Neural cell (in vitro differentiated cells): ENCODE measurements around the gene SPRYD3.

Experiments
- EP300 ChIP-seq: fragments of 450-650 bp; conservative IDR thresholded peaks from 2 replicates; pipeline ENCODE4 v1.6.1; 2014; ENCODE audit warnings: antibody characterized with exemption, mild to moderate bottlenecking, moderate library complexity; ENCODE audit not compliant: poor library complexity, severe bottlenecking
- EZH2 ChIP-seq: fragments of 200-600, 300-800 bp; shearing (Covaris generic), sonication (generic); IDR thresholded peaks from 2 replicates; pipeline ENCODE4 v1.6.1; 2014; ENCODE audit warnings: antibody characterized with exemption, low read length, borderline replicate concordance, mild to moderate bottlenecking; ENCODE audit not compliant: insufficient read depth, poor library complexity, severe bottlenecking
- MXI1 ChIP-seq: fragments of 450-650 bp; conservative IDR thresholded peaks from 2 replicates; pipeline ENCODE4 v1.6.1; 2014; ENCODE audit warnings: antibody characterized with exemption, mild to moderate bottlenecking; ENCODE audit not compliant: poor library complexity, severe bottlenecking
- POLR2AphosphoS5 ChIP-seq: IDR thresholded peaks from 2 replicates; pipeline ENCODE4 v1.6.1; 2012
- RAD21 ChIP-seq: fragments of 450-650 bp; conservative IDR thresholded peaks from 2 replicates; pipeline ENCODE4 v1.6.1; 2014; ENCODE audit warnings: antibody characterized with exemption, mild to moderate bottlenecking, moderate library complexity
- SMC3 ChIP-seq: fragments of 450-650 bp; conservative IDR thresholded peaks from 2 replicates; pipeline ENCODE4 v1.6.1; 2014; ENCODE audit warnings: antibody characterized with exemption, mild to moderate bottlenecking, moderate library complexity; ENCODE audit not compliant: poor library complexity
- TAF1 ChIP-seq: IDR thresholded peaks from 2 replicates; pipeline ENCODE4 v1.6.1; 2012; ENCODE audit warnings: low read depth
- TF ChIP-seq, protein P1 (sequence below): fragments of 450-650 bp; IDR thresholded peaks from 2 replicates; pipeline ENCODE4 v1.5.1; 2014; ENCODE audit warnings: antibody characterized with exemption, mild to moderate bottlenecking, moderate library complexity; ENCODE audit not compliant: poor library complexity, severe bottlenecking
- TF ChIP-seq, protein P2 (sequence below): IDR thresholded peaks from 2 replicates; pipeline ENCODE4 v1.6.1; 2012; ENCODE audit warnings: borderline replicate concordance

DNA sequence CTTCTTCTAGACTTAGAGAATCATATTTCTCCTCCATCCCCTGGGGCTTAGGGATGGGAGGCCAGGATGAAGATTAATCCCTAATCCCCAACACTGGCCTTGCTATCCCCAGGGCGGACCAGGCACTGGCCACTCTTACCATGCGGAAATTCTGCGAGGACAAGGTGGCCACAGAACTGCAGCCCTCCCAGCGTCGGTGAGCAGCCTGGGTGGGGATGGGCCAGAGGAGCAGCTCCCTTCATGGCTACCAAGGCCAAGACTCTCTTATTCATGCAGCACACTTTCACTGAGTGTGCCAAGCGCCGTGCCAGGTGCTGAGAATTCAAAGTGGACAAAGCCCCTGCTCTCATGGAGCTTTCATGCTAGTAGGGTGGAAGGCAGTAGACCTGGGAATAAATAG, 22.3 kb downstream of the SPRYD3 start:
- no peak for TF ChIP-seq POLR2AphosphoS5
- no peak for TF ChIP-seq EZH2
- TF ChIP-seq, protein P1, sequence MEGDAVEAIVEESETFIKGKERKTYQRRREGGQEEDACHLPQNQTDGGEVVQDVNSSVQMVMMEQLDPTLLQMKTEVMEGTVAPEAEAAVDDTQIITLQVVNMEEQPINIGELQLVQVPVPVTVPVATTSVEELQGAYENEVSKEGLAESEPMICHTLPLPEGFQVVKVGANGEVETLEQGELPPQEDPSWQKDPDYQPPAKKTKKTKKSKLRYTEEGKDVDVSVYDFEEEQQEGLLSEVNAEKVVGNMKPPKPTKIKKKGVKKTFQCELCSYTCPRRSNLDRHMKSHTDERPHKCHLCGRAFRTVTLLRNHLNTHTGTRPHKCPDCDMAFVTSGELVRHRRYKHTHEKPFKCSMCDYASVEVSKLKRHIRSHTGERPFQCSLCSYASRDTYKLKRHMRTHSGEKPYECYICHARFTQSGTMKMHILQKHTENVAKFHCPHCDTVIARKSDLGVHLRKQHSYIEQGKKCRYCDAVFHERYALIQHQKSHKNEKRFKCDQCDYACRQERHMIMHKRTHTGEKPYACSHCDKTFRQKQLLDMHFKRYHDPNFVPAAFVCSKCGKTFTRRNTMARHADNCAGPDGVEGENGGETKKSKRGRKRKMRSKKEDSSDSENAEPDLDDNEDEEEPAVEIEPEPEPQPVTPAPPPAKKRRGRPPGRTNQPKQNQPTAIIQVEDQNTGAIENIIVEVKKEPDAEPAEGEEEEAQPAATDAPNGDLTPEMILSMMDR: no peak
- TF ChIP-seq EP300: no peak
- TF ChIP-seq, protein P2, sequence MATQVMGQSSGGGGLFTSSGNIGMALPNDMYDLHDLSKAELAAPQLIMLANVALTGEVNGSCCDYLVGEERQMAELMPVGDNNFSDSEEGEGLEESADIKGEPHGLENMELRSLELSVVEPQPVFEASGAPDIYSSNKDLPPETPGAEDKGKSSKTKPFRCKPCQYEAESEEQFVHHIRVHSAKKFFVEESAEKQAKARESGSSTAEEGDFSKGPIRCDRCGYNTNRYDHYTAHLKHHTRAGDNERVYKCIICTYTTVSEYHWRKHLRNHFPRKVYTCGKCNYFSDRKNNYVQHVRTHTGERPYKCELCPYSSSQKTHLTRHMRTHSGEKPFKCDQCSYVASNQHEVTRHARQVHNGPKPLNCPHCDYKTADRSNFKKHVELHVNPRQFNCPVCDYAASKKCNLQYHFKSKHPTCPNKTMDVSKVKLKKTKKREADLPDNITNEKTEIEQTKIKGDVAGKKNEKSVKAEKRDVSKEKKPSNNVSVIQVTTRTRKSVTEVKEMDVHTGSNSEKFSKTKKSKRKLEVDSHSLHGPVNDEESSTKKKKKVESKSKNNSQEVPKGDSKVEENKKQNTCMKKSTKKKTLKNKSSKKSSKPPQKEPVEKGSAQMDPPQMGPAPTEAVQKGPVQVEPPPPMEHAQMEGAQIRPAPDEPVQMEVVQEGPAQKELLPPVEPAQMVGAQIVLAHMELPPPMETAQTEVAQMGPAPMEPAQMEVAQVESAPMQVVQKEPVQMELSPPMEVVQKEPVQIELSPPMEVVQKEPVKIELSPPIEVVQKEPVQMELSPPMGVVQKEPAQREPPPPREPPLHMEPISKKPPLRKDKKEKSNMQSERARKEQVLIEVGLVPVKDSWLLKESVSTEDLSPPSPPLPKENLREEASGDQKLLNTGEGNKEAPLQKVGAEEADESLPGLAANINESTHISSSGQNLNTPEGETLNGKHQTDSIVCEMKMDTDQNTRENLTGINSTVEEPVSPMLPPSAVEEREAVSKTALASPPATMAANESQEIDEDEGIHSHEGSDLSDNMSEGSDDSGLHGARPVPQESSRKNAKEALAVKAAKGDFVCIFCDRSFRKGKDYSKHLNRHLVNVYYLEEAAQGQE: no peak
- TF ChIP-seq RAD21: no peak
- no peak for TF ChIP-seq SMC3
- no peak for TF ChIP-seq TAF1
- TF ChIP-seq MXI1: no peak
